NCI-H2171 treated with DMSO at 0.1 percent for 48 hours (cell line): Measurements from ENCODE around the gene TBX15.

Experiments
- DNase-seq: peaks from one replicate; lab custom pipeline; 2025; lab: John Stamatoyannopoulos, UW

The TBX15 gene

GRCh38 chr1:118984722-118985639 is 3.2 kb downstream of the TBX15 start:
- DNase-seq = no peak

GRCh38 chr1:118984086-118984721 is 3.9 kb downstream of the TBX15 start:
- no peak for DNase-seq

- no peak for DNase-seq
Measured at GRCh38 chr1:118983558-118984041, 4.5 kb downstream of the TBX15 start.

- DNase-seq = no peak
Measured at GRCh38 chr1:118982821-118983557, 5.2 kb downstream of the TBX15 start.

GRCh38 chr1:118982266-118982665 is 5.9 kb downstream of the TBX15 start:
- no peak for DNase-seq

GRCh38 chr1:118981436-118981835 is 6.7 kb downstream of the TBX15 start:
- no peak for DNase-seq

- no peak for DNase-seq
Measured at GRCh38 chr1:118979754-118980575, 8.2 kb downstream of the TBX15 start.

- DNase-seq = no peak
Measured at GRCh38 chr1:118978914-118979701, 9.0 kb downstream of the TBX15 start.

- DNase-seq = no peak
Measured at GRCh38 chr1:118977600-118977999, 10.5 kb downstream of the TBX15 start.

- no peak for DNase-seq
Measured at GRCh38 chr1:118974661-118975060, 13.5 kb downstream of the TBX15 start.

GRCh38 chr1:118973531-118974137 is 14.5 kb downstream of the TBX15 start:
- no peak for DNase-seq

- no peak for DNase-seq
Measured at GRCh38 chr1:118973032-118973431, 15.1 kb downstream of the TBX15 start.

GRCh38 chr1:118970451-118970850 is 17.7 kb downstream of the TBX15 start:
- no peak for DNase-seq

GRCh38 chr1:118963456-118964430 is 24.4 kb downstream of the TBX15 start:
- no peak for DNase-seq

- DNase-seq = no peak
Measured at GRCh38 chr1:118963138-118963455, 25.0 kb downstream of the TBX15 start.

- DNase-seq = no peak
Measured at GRCh38 chr1:118961156-118961555, 27.0 kb downstream of the TBX15 start.

- DNase-seq = no peak
Measured at GRCh38 chr1:118960567-118961136, 27.5 kb downstream of the TBX15 start.

GRCh38 chr1:118960026-118960561 is 28.0 kb downstream of the TBX15 start:
- no peak for DNase-seq
